Activated T-helper 1 cell treated with anti-CD3 and anti-CD28 coated beads, Interleukin-12 subunit alpha, Interleukin-12 subunit beta, Interleukin-2, Interleukin-4 antibody, amounts not matched to agents 30 ng/mL and 10 ng/mL and 1 ng/mL, durations not matched to agents 14 hours and 24 hours and 36 hours (primary cell): Measurements from ENCODE around the gene DPP6. TPM values are rescaled to one million over a fixed set of nuclear protein-coding genes. Genes with fewer than 3 reads are reported as not detected.
"Not testable (repeated sequence)": the region's sequence is repeated elsewhere in the genome, so short reads cannot be mapped to it uniquely, and the experiment has no call there.

Experiments
- DNase-seq: peaks from one replicate; pipeline ENCODE4 v3.0.0; 2021; ENCODE audit warnings: low spot score
- H3K27ac Mint-ChIP-seq: one replicate; pipeline ENCODE4 v1.8.0; 2021; ENCODE audit warnings: mild to moderate bottlenecking, mixed read lengths
- H3K27me3 Mint-ChIP-seq: one replicate; pipeline ENCODE4 v1.8.0; 2022; ENCODE audit warnings: mild to moderate bottlenecking, moderate library complexity, mixed read lengths; ENCODE audit not compliant: insufficient read depth
- H3K36me3 Mint-ChIP-seq: one replicate; pipeline ENCODE4 v1.8.0; 2021; ENCODE audit warnings: low read depth, mixed read lengths
- H3K4me1 Mint-ChIP-seq: one replicate; pipeline ENCODE4 v1.8.0; 2021; ENCODE audit warnings: low read depth, mixed read lengths
- H3K4me3 Mint-ChIP-seq: one replicate; pipeline ENCODE4 v1.8.0; 2021; ENCODE audit warnings: mild to moderate bottlenecking, moderate library complexity, mixed read lengths
- H3K9me3 Mint-ChIP-seq: one replicate; pipeline ENCODE4 v1.8.0; 2021; ENCODE audit warnings: mixed read lengths
- intact Hi-C: fragments of 100-400 bp; cut with micrococcal nuclease; formaldehyde crosslinking; loops from one replicate; pipeline ENCODE4 v1.15.1; 2024
- total RNA-seq: library from RNA; stranded (reverse); gene quantifications from 2 replicates; pipeline ENCODE4 v1.2.3, GENCODE V29; 2022

The DPP6 gene
- total RNA-seq, 1 donor from 2014 or later, result not detected

DNA sequence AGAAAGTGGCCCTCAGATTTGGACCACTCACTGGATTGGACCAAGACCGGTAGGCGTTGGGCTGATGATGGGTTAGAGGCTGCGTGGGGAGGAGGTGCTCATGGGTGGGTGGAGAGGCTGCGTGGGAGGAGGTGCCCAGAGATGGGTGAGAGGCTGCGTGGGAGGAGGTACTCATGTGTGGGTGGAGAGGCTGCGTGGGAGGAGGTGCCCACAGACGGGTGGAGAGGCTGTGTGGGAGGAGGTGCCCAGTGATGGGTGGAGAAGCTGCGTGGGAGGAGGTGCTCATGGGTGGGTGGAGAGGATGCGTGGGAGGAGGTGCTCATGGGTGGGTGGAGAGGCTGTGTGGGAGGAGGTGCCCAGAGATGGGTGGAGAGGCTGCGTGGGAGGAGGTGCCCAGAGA lies 604.4 kb downstream of the DPP6 start:
- no peaks in the 10 kb centered on the region for H3K27me3 Mint-ChIP-seq
- H3K9me3 Mint-ChIP-seq, result peaks cover 20% of the 10 kb centered on the region
- peak overlapping the region; percentile 18 for H3K27ac Mint-ChIP-seq

DNA sequence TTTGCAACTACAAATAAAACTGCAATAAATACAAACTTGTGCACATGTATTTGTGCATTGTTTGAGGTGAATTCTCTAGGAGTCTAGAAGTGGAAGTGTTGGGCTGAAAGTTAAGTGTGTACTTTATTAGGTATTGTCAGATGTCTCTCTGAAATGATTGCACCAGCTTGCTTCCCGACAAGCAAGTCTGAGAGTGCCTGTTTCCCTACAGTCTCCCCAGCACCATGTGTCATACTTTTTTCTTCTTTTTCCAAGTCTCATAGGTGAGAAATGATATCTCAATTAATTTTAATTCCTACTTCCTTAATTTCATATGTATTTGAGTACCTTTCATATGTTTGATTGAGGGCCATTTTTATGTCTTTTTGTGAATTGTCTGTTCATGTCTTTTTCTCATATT lies 614.6 kb downstream of the DPP6 start:
- peaks cover 36% of the 10 kb centered on the region for H3K9me3 Mint-ChIP-seq
- H3K4me1 Mint-ChIP-seq, result no peaks in the 10 kb centered on the region
- no peaks in the 10 kb centered on the region for H3K27me3 Mint-ChIP-seq
- no peak overlapping the region for H3K4me3 Mint-ChIP-seq
- H3K27ac Mint-ChIP-seq, result no peak overlapping the region
- no peaks in the 10 kb centered on the region for H3K36me3 Mint-ChIP-seq
- intact Hi-C loops, result no loop called here
- DNase-seq, result no peak

More for the DNA sequence above, 604.4 kb downstream of the DPP6 start:
- no peak for DNase-seq
- intact Hi-C loops, result no loop called here
- Mint-ChIP-seq H3K4me1 (no peaks in the 10 kb centered on the region), H3K36me3 (no peaks in the 10 kb centered on the region), H3K4me3 (no peak overlapping the region)

DNA sequence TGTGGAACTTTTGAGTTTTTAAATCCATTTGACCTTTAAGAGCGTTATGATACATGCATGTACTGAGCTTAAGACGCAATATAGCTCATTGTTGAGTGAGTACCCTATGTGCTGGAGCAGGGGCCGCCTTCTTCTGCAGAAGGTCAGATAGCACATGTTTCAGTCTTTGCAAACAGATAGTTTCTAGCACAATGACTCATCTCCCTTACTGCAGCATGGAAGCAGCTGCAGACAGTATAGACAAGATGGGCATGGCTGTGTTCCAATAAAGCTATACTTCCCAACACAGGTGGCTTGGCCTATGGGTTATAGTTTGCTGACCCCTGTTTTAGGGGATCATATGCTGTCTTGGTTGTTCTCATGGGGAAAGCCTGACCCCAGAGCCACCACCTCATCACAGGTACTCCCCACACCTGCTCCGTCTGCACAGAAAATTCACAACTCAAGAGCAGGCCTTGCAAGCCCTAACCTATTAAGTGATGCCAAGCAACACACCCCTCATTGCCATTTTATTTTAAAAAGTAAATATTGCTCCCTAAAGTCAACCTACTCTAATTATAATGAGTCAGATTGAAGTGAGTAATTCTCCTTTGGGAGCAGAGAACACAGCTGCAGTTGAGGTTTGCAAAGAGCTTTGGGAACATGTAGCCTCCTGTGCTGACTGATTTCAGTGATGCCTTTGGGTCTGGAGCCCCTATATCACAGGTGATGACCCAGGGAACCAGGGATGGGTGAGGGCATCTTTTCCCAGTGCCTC lies 620.6 kb downstream of the DPP6 start:
- H3K9me3 Mint-ChIP-seq, result peaks cover 30% of the 10 kb centered on the region
- H3K27ac Mint-ChIP-seq, result no peak overlapping the region
- H3K36me3 Mint-ChIP-seq, result no peaks in the 10 kb centered on the region
- no peaks in the 10 kb centered on the region for H3K27me3 Mint-ChIP-seq
- H3K4me1 Mint-ChIP-seq, result no peaks in the 10 kb centered on the region
- no peak for DNase-seq
- no peak overlapping the region for H3K4me3 Mint-ChIP-seq
- intact Hi-C loops, result no loop called here

DNA sequence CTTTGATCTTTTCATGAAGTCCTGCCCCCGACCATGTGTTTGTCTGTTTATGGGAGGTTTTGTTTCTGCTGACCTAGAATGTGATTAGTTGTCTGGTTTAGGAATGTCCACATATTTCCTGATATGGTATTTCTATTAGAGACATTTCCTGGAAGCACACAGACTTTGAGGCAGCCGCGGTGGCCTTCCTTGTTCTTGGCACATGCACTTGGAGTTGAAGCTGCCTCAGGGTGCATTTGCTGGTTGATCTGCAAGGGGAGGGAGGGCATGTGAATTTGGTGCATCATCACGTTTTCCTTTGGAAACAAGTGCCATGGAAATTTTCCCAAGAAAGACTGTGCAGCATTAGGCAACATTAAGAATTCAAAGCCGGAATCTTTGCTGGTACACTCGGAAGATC lies 622.0 kb downstream of the DPP6 start:
- no peaks in the 10 kb centered on the region for H3K27me3 Mint-ChIP-seq
- intact Hi-C loops, result no loop called here
- H3K9me3 Mint-ChIP-seq, result peaks cover 26% of the 10 kb centered on the region
- no peak for DNase-seq
- H3K36me3 Mint-ChIP-seq, result no peaks in the 10 kb centered on the region
- H3K4me3 Mint-ChIP-seq, result no peak overlapping the region
- H3K4me1 Mint-ChIP-seq, result no peaks in the 10 kb centered on the region
- no peak overlapping the region for H3K27ac Mint-ChIP-seq

DNA sequence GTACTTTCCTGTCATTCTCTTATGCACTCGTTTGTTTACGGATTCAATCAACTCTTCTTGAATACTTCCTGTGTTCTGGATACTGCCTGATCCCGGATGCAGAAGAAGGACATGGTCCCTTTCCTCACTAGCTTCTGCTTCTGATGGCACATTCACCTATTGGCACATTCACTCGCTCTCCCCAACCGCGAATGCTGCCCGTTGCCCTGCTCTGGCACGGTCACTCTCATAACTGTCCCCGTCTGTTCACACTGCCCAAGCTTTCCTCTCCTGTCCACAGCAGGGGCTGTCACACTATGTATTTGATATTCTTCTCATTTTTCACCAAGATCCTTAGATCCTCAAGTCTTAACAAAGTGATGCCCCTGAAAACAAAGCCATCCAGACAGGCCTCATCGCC lies 623.4 kb downstream of the DPP6 start:
- intact Hi-C loops, result no loop called here
- Mint-ChIP-seq H3K4me1 (no peaks in the 10 kb centered on the region), H3K9me3 (peaks cover 23% of the 10 kb centered on the region), H3K27me3 (no peaks in the 10 kb centered on the region), H3K27ac (no peak overlapping the region), H3K36me3 (no peaks in the 10 kb centered on the region), H3K4me3 (no peak overlapping the region)
- DNase-seq, result no peak

DNA sequence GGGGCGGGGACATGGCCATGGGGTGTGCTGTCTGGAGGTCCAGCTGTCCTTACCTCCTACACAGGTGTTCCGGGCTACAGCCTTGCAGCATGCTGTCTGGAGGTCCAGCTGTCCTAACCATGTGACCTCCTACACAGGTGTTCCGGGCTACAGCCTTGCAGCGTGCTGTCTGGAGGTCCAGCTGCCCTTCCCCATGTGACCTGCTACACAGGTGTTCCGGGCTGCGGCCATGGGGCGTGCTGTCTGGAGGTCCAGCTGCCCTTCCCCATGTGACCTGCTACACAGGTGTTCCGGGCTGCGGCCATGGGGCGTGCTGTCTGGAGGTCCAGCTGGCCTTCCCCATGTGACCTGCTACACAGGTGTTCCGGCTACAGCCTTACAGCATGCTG lies 623.8 kb downstream of the DPP6 start:
- H3K27ac Mint-ChIP-seq, H3K4me1 Mint-ChIP-seq, DNase-seq, H3K4me3 Mint-ChIP-seq, H3K36me3 Mint-ChIP-seq, H3K27me3 Mint-ChIP-seq, intact Hi-C loops: not testable (repeated sequence)
- peaks cover 23% of the 10 kb centered on the region for H3K9me3 Mint-ChIP-seq

DNA sequence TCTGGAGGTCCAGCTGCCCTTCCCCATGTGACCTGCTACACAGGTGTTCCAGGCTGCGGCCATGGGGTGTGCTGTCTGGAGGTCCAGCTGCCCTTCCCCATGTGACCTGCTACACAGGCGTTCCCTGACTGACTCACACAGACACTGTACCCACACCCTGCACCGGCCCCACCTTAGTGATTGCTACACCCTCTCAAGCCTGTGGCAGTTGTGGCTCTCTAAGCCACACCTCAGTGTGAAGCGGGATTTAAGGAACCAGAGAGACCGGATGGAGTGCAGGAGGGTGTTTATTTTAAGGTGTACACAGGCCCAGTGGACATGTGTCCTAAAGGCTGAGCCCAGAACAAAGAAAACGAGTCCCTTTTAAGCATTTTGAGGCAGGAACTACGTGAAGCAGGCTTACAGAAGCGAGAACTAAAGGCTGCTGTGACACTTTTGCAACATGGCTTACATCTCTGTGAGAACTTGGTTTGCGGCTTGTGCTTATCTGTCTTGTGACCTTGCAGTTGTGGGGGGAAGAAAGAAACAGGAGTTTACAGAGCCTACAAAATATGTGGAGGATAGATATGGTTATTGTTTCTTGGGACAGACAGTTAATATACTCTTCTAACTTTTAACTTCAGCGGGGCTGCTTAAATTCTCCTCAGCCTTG lies 624.4 kb downstream of the DPP6 start:
- DNase-seq, result no peak
- Mint-ChIP-seq H3K4me1 (no peaks in the 10 kb centered on the region), H3K27ac (no peak overlapping the region), H3K27me3 (no peaks in the 10 kb centered on the region), H3K9me3 (peaks cover 23% of the 10 kb centered on the region), H3K4me3 (no peak overlapping the region), H3K36me3 (no peaks in the 10 kb centered on the region)
- intact Hi-C loops, result no loop called here

- H3K27ac Mint-ChIP-seq, result no peak overlapping the region
- no peak for DNase-seq
- no peaks in the 10 kb centered on the region for H3K4me1 Mint-ChIP-seq
- H3K36me3 Mint-ChIP-seq, result no peaks in the 10 kb centered on the region
- H3K27me3 Mint-ChIP-seq, result no peaks in the 10 kb centered on the region
- peaks cover 23% of the 10 kb centered on the region for H3K9me3 Mint-ChIP-seq
- no peak overlapping the region for H3K4me3 Mint-ChIP-seq
- intact Hi-C loops, result no loop called here
Observed at GRCh38 chr7:154677454-154677853, 625.3 kb downstream of the DPP6 start.

- H3K36me3 Mint-ChIP-seq, H3K27me3 Mint-ChIP-seq: not testable (repeated sequence)
Observed at GRCh38 chr7:154678001-154678550, 625.9 kb downstream of the DPP6 start.

DNA sequence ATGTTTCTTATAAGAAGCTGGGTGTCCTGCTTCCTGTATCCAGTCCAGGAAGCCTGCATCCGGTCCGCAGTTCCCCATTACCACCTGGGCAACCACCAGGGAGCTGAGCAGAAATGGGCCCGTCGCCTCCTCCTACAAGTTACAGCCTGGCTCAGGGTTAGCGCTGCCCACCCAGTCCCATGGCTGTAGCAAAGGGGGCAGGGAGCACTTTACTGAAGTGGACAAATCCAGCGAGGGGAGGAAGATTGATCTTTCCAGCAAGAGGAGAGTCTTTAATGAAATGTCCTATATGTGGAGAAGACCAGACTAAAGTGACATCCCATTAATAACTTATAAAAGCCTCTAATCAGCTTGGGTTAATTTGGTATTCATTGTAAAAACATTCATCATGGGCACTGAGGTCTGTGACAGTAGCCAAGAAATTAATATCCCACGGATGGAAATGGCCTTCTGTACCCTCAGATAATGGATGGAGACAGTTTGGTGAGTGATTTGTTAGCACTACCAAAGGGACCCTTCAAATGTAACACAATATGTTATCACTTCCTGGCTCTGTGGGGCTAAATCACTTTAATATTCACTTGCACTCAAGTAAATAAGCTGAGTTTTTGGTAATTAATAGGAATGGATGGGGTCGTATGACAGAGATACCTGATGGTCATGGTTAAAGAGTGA lies 627.3 kb downstream of the DPP6 start:
- Mint-ChIP-seq H3K9me3 (peaks cover 17% of the 10 kb centered on the region), H3K36me3 (no peaks in the 10 kb centered on the region), H3K27ac (no peak overlapping the region), H3K4me3 (no peak overlapping the region), H3K27me3 (no peaks in the 10 kb centered on the region), H3K4me1 (no peaks in the 10 kb centered on the region)
- intact Hi-C loops, result no loop called here
- DNase-seq, result no peak

More at GRCh38 chr7:154678001-154678550, 625.9 kb downstream of the DPP6 start:
- H3K4me1 Mint-ChIP-seq, intact Hi-C loops, H3K27ac Mint-ChIP-seq, DNase-seq, H3K4me3 Mint-ChIP-seq: not testable (repeated sequence)
- H3K9me3 Mint-ChIP-seq, result peaks cover 23% of the 10 kb centered on the region

GRCh38 chr7:154680894-154681659 lies 628.9 kb downstream of the DPP6 start:
- Mint-ChIP-seq H3K36me3 (no peaks in the 10 kb centered on the region), H3K27ac (no peak overlapping the region), H3K4me1 (no peaks in the 10 kb centered on the region), H3K27me3 (no peaks in the 10 kb centered on the region), H3K4me3 (no peak overlapping the region), H3K9me3 (peaks cover 9% of the 10 kb centered on the region)
- DNase-seq, result no peak
- intact Hi-C loops, result no loop called here

DNA sequence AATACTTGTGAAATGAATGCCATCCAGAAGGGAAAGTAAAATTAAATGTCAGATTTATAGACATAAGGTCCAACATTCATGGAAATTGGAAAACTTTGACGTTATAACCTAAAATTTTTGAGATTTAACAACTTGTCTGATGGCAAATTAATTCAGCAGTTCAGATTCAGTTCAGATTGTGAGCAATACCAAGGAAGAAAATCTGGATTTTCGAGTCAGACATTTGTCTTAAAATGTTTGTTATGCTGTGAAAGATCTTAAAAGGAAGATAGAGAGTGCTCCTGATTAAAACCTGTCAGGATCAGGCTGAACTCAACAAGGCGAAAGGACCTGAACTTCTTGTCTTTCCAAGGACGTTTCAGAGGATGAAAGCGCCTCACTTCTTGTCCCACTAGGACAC lies 629.8 kb downstream of the DPP6 start:
- H3K27ac Mint-ChIP-seq, result no peak overlapping the region
- H3K4me3 Mint-ChIP-seq, result no peak overlapping the region
- peaks cover 2% of the 10 kb centered on the region for H3K9me3 Mint-ChIP-seq
- H3K27me3 Mint-ChIP-seq, result no peaks in the 10 kb centered on the region
- intact Hi-C loops, result no loop called here
- no peaks in the 10 kb centered on the region for H3K4me1 Mint-ChIP-seq
- no peaks in the 10 kb centered on the region for H3K36me3 Mint-ChIP-seq
- no peak for DNase-seq
